ENCODE results near the gene SIGLEC10. TPM values are rescaled to one million over a fixed set of nuclear protein-coding genes. Genes with fewer than 3 reads are reported as not detected.

The SIGLEC10 gene
- total and polyA plus RNA-seq, 9 of the 15 experiments (the other 6 are each of a cell fraction or from before 2014, with no cell fraction given) = 0.10 to 1.8 (median 0.82) TPM

DNA sequence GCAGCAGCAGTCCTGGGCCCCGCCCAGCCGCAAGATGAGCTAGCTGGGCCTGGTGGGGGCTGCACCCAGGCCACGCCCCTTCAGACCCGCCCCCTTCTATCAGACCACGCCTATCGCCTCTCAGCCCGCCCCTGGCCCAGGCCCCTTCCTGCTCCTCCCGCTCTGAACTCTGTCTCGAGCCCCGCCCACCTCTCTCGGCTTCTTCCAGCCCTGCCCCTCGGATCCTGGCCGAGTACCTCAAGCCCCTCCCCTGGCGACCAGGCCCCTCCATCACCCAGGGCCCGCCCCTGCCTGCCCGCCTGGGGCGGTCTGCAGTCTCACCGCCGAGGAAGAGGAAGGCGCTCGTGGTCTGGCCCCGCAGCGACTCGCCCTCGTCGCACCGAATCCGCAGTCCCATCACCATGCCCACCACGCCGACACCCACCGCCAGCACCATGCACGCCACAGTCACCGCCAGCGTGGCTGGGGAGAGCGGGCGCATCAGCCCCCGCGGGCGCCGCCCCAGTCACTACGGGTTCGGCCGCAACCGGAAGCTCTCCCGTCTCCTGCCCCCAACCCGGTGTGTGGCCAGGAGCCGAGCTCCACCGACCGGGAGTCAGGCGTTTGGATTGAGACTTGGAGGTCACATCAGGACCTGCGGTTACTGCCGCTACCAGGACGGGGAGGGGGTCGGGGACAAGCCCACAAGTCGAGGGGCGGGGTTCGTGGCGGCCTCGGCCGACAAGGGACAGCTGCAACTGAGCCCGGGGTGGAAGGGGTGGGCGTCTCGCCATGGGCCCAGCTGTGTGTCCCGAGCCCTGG lies 49.7 kb downstream of the SIGLEC10 start (continued):
- TF ChIP-seq, protein P1, sequence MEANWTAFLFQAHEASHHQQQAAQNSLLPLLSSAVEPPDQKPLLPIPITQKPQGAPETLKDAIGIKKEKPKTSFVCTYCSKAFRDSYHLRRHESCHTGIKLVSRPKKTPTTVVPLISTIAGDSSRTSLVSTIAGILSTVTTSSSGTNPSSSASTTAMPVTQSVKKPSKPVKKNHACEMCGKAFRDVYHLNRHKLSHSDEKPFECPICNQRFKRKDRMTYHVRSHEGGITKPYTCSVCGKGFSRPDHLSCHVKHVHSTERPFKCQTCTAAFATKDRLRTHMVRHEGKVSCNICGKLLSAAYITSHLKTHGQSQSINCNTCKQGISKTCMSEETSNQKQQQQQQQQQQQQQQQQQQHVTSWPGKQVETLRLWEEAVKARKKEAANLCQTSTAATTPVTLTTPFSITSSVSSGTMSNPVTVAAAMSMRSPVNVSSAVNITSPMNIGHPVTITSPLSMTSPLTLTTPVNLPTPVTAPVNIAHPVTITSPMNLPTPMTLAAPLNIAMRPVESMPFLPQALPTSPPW (CRISPR knock-in tag; IDR thresholded peaks at IDR 0.05) = peak; percentile 87
- TF ChIP-seq CXXC5 (CRISPR knock-in tag; IDR thresholded peaks at IDR 0.05) (peak; percentile 69), MAFK (IDR thresholded peaks at IDR 0.05; ENCODE audit: low read length) (peak; percentile 1; the same call in 1 of the 2 replicates), NFE2L1 (tag; IDR thresholded peaks at IDR 0.05; ENCODE audit: borderline replicate concordance, low read depth) (no peak), MIER1 (IDR thresholded peaks at IDR 0.05; ENCODE audit: low read depth) (no peak), BRD9 (IDR thresholded peaks at IDR 0.05; ENCODE audit: low read depth, partially characterized antibody) (no peak), ELF1 (tag; IDR thresholded peaks at IDR 0.05) (0 out of 2 replicates have a peak, but pooled peaks have one; percentile 42), HEY1 (CRISPR knock-in tag; IDR thresholded peaks at IDR 0.05; ENCODE audit: borderline replicate concordance) (no peak), CHD1 (IDR thresholded peaks at IDR 0.05; ENCODE audit: low read length) (no peak), ATF1 (CRISPR knock-in tag; IDR thresholded peaks at IDR 0.05) (no peak), ATF1 (tag; IDR thresholded peaks at IDR 0.05) (peak; percentile 61), PYGO2 (tag; IDR thresholded peaks at IDR 0.05) (no peak), RNF2 (IDR thresholded peaks at IDR 0.05) (peak; percentile 58; the same call in 1 of the 2 replicates), SLC30A9 (CRISPR knock-in tag; IDR thresholded peaks at IDR 0.05) (no peak), LARP7 (IDR thresholded peaks at IDR 0.05) (no peak), FOXM1 (IDR thresholded peaks at IDR 0.05; ENCODE audit: low read depth) (no peak), FOXM1 (CRISPR knock-in tag; IDR thresholded peaks at IDR 0.05; ENCODE audit: low read depth) (no peak), MYNN (IDR thresholded peaks at IDR 0.05) (peak; percentile 8; the same call in 1 of the 2 replicates), MYNN (CRISPR knock-in tag; IDR thresholded peaks at IDR 0.05) (no peak), NUFIP1 (IDR thresholded peaks at IDR 0.05; ENCODE audit: partially characterized antibody) (peak; percentile 73), RUNX1 (IDR thresholded peaks at IDR 0.05; ENCODE audit: low read depth) (0 out of 2 replicates have a peak, but pooled peaks have one; percentile 14), SRSF3 (IDR thresholded peaks at IDR 0.05; ENCODE audit: insufficient read depth, low read length) (no peak)
- TF ChIP-seq, protein P2, sequence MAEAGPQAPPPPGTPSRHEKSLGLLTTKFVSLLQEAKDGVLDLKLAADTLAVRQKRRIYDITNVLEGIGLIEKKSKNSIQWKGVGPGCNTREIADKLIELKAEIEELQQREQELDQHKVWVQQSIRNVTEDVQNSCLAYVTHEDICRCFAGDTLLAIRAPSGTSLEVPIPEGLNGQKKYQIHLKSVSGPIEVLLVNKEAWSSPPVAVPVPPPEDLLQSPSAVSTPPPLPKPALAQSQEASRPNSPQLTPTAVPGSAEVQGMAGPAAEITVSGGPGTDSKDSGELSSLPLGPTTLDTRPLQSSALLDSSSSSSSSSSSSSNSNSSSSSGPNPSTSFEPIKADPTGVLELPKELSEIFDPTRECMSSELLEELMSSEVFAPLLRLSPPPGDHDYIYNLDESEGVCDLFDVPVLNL (CRISPR knock-in tag; IDR thresholded peaks at IDR 0.05; ENCODE audit: low read depth) = peak; percentile 31; the same call in 1 of the 2 replicates
- TF ChIP-seq, protein P3, sequence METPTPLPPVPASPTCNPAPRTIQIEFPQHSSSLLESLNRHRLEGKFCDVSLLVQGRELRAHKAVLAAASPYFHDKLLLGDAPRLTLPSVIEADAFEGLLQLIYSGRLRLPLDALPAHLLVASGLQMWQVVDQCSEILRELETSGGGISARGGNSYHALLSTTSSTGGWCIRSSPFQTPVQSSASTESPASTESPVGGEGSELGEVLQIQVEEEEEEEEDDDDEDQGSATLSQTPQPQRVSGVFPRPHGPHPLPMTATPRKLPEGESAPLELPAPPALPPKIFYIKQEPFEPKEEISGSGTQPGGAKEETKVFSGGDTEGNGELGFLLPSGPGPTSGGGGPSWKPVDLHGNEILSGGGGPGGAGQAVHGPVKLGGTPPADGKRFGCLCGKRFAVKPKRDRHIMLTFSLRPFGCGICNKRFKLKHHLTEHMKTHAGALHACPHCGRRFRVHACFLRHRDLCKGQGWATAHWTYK (CRISPR knock-in tag; IDR thresholded peaks at IDR 0.05) = no peak; the same call in 1 of the 2 replicates
- TF ChIP-seq, protein P4, sequence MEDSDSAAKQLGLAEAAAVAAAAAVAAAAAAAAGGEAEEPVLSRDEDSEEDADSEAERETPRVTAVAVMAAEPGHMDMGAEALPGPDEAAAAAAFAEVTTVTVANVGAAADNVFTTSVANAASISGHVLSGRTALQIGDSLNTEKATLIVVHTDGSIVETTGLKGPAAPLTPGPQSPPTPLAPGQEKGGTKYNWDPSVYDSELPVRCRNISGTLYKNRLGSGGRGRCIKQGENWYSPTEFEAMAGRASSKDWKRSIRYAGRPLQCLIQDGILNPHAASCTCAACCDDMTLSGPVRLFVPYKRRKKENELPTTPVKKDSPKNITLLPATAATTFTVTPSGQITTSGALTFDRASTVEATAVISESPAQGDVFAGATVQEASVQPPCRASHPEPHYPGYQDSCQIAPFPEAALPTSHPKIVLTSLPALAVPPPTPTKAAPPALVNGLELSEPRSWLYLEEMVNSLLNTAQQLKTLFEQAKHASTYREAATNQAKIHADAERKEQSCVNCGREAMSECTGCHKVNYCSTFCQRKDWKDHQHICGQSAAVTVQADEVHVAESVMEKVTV (CRISPR knock-in tag; IDR thresholded peaks at IDR 0.05) = no peak

All from K562 (cell line).